Activated CD4-positive, CD25-positive, alpha-beta regulatory T cell treated with anti-CD3 and anti-CD28 coated beads, Interleukin-2, amount 50 U/mL, for 24 hours (primary cell): ENCODE measurements around the gene CCNJL.
"Not testable (repeated sequence)": the region's sequence is repeated elsewhere in the genome, so short reads cannot be mapped to it uniquely, and the experiment has no call there.

Experiments
- ATAC-seq, 2 donors: fragments of 150-1000 bp; cut with Tn5 transposase; one replicate each; pipeline ENCODE4 v1.10.0; 2021; ENCODE audit warnings: mild to moderate bottlenecking in 1 of 2, moderate library complexity in 1 of 2

Gene CCNJL

GRCh38 chr5:160312134-160312959 is at the start of gene CCNJL:
Gene CCNJL (minus strand): TSS chr5:160312564. CDS start chr5:160311923, 641 bp downstream.
- no peak for ATAC-seq

- ATAC-seq, result no peak
Measured at GRCh38 chr5:160361624-160362228, 49.4 kb upstream of the CCNJL start.

- ATAC-seq, result no peak
Measured at GRCh38 chr5:160360310-160360709, 47.9 kb upstream of the CCNJL start.

GRCh38 chr5:160359816-160360215 is 47.5 kb upstream of the CCNJL start:
- no peak for ATAC-seq

GRCh38 chr5:160359242-160359641 is 46.9 kb upstream of the CCNJL start:
- ATAC-seq, result no peak

GRCh38 chr5:160357861-160358411 is 45.6 kb upstream of the CCNJL start:
- ATAC-seq, result no peak

GRCh38 chr5:160357394-160357793 is 45.0 kb upstream of the CCNJL start:
- ATAC-seq, result no peak

- ATAC-seq, result no peak
Measured at GRCh38 chr5:160356550-160357347, 44.4 kb upstream of the CCNJL start.

GRCh38 chr5:160354666-160355065 is 42.3 kb upstream of the CCNJL start:
- ATAC-seq, result no peak

- ATAC-seq, result no peak
Measured at GRCh38 chr5:160353379-160353778, 41.0 kb upstream of the CCNJL start.

- no peak for ATAC-seq
Measured at GRCh38 chr5:160352308-160352707, 39.9 kb upstream of the CCNJL start.

GRCh38 chr5:160349935-160350303 is 37.6 kb upstream of the CCNJL start:
- ATAC-seq, result no peak

- ATAC-seq, result no peak
Measured at GRCh38 chr5:160349249-160349934, 37.0 kb upstream of the CCNJL start.

GRCh38 chr5:160348080-160348479 is 35.7 kb upstream of the CCNJL start:
- ATAC-seq, result no peak

- no peak for ATAC-seq
Measured at GRCh38 chr5:160347448-160347847, 35.1 kb upstream of the CCNJL start.

- ATAC-seq, result no peak
Measured at GRCh38 chr5:160342413-160342941, 30.1 kb upstream of the CCNJL start.

- ATAC-seq, result no peak
Measured at GRCh38 chr5:160341309-160341870, 29.0 kb upstream of the CCNJL start.

GRCh38 chr5:160340513-160340912 is 28.1 kb upstream of the CCNJL start:
- not testable (repeated sequence) for ATAC-seq

GRCh38 chr5:160339406-160340130 is 27.2 kb upstream of the CCNJL start:
- ATAC-seq, result no peak

GRCh38 chr5:160334716-160335115 is 22.4 kb upstream of the CCNJL start:
- ATAC-seq, result not testable (repeated sequence)

GRCh38 chr5:160333721-160334120 is 21.4 kb upstream of the CCNJL start:
- no peak for ATAC-seq
